HEK293 (cell line): ENCODE measurements around the gene NEU4.

Experiments used
- MYNN ChIP-seq: fragments of 450-650 bp; formaldehyde crosslinking; IDR thresholded peaks from 2 replicates; pipeline ENCODE4 v1.5.1; 2016; ENCODE audit warnings: missing biosample characterization, missing genetic modification characterization, borderline replicate concordance
- MZF1 ChIP-seq: fragments of 450-650 bp; formaldehyde crosslinking; IDR thresholded peaks from 2 replicates; pipeline ENCODE4 v1.5.1; 2017; ENCODE audit warnings: missing biosample characterization, missing genetic modification characterization, borderline replicate concordance
- SP7 ChIP-seq: fragments of 450-650 bp; formaldehyde crosslinking; IDR thresholded peaks from 2 replicates; pipeline ENCODE4 v1.5.1; 2016; ENCODE audit warnings: missing biosample characterization, missing genetic modification characterization
- TCF7L2 ChIP-seq: IDR thresholded peaks from 2 replicates; pipeline ENCODE4 v1.6.1; 2011; ENCODE audit warnings: low read depth, mild to moderate bottlenecking, inconsistent platforms, low read length, moderate library complexity, borderline replicate concordance
- ZBTB20 ChIP-seq: fragments of 450-650 bp; formaldehyde crosslinking; IDR thresholded peaks from 2 replicates; pipeline ENCODE4 v1.5.1; 2016; ENCODE audit warnings: missing biosample characterization, missing genetic modification characterization
- ZEB2 ChIP-seq: fragments of 450-650 bp; formaldehyde crosslinking; IDR thresholded peaks from 2 replicates; pipeline ENCODE4 v1.5.1; 2016; ENCODE audit warnings: missing biosample characterization, missing genetic modification characterization
- ZNF112 ChIP-seq: fragments of 450-650 bp; formaldehyde crosslinking; IDR thresholded peaks from 2 replicates; pipeline ENCODE4 v1.5.0; 2017; ENCODE audit warnings: missing biosample characterization, missing genetic modification characterization
- ZNF214 ChIP-seq: fragments of 450-650 bp; formaldehyde crosslinking; IDR thresholded peaks from 2 replicates; pipeline ENCODE4 v1.5.1; 2017; ENCODE audit warnings: missing biosample characterization, mild to moderate bottlenecking, missing genetic modification characterization, borderline replicate concordance
- ZNF302 ChIP-seq: fragments of 450-650 bp; formaldehyde crosslinking; IDR thresholded peaks from 2 replicates; pipeline ENCODE4 v1.5.1; 2016; ENCODE audit warnings: missing biosample characterization, missing genetic modification characterization, low read depth
- ZNF350 ChIP-seq: fragments of 450-650 bp; formaldehyde crosslinking; IDR thresholded peaks from 2 replicates; pipeline ENCODE4 v1.5.0; 2017; ENCODE audit warnings: missing biosample characterization, mild to moderate bottlenecking, missing genetic modification characterization
- ZNF366 ChIP-seq: fragments of 450-650 bp; formaldehyde crosslinking; conservative IDR thresholded peaks from 2 replicates; pipeline ENCODE4 v1.5.1; 2016; ENCODE audit warnings: missing biosample characterization, missing genetic modification characterization
- ZNF544 ChIP-seq: fragments of 450-650 bp; formaldehyde crosslinking; IDR thresholded peaks from 2 replicates; pipeline ENCODE4 v1.5.0; 2017; ENCODE audit warnings: missing biosample characterization, missing genetic modification characterization
- ZNF555 ChIP-seq: fragments of 450-650 bp; formaldehyde crosslinking; conservative IDR thresholded peaks from 2 replicates; pipeline ENCODE4 v1.5.1; 2017; ENCODE audit warnings: missing biosample characterization, mild to moderate bottlenecking, missing genetic modification characterization, inconsistent platforms
- ZNF707 ChIP-seq: fragments of 450-650 bp; formaldehyde crosslinking; IDR thresholded peaks from 2 replicates; pipeline ENCODE4 v1.5.1; 2016; ENCODE audit warnings: missing biosample characterization, missing genetic modification characterization
- ZNF768 ChIP-seq: fragments of 450-650 bp; formaldehyde crosslinking; IDR thresholded peaks from 2 replicates; pipeline ENCODE4 v1.5.1; 2018; ENCODE audit warnings: missing biosample characterization, mild to moderate bottlenecking, missing genetic modification characterization
- TF ChIP-seq, protein P1 (sequence below): fragments of 450-650 bp; IDR thresholded peaks from 2 replicates; pipeline ENCODE4 v1.5.1; 2018; ENCODE audit warnings: missing biosample characterization, mild to moderate bottlenecking, missing genetic modification characterization
- TF ChIP-seq, protein P2 (sequence below): fragments of 450-650 bp; formaldehyde crosslinking; IDR thresholded peaks from 2 replicates; pipeline ENCODE4; 2016; ENCODE audit warnings: missing biosample characterization, missing genetic modification characterization
- TF ChIP-seq, protein P3 (sequence below): fragments of 450-650 bp; formaldehyde crosslinking; IDR thresholded peaks from 2 replicates; pipeline ENCODE4 v1.5.1; 2016; ENCODE audit warnings: missing biosample characterization, missing genetic modification characterization
- TF ChIP-seq, protein P4 (sequence below): sonication (generic); formaldehyde crosslinking; IDR thresholded peaks from 2 replicates; pipeline ENCODE4 v1.8.1; 2022; ENCODE audit warnings: mild to moderate bottlenecking, moderate library complexity, missing genetic modification reagents
- TF ChIP-seq, protein P5 (sequence below): fragments of 450-650 bp; formaldehyde crosslinking; IDR thresholded peaks from 2 replicates; pipeline ENCODE4 v1.5.1; 2016; ENCODE audit warnings: missing biosample characterization, missing genetic modification characterization, borderline replicate concordance
- TF ChIP-seq, protein P6 (sequence below): fragments of 450-650 bp; formaldehyde crosslinking; IDR thresholded peaks from 2 replicates; pipeline ENCODE4 v1.5.1; 2016; ENCODE audit warnings: missing biosample characterization, missing genetic modification characterization, low read depth
- TF ChIP-seq, protein P7 (sequence below): fragments of 450-650 bp; formaldehyde crosslinking; IDR thresholded peaks from 2 replicates; pipeline ENCODE4 v1.5.1; 2016; ENCODE audit warnings: missing biosample characterization, missing genetic modification characterization, low read depth

NEU4 gene

GRCh38 chr2:241844066-241844728 lies 35.2 kb downstream of the NEU4 start (continued):
- TF ChIP-seq, protein P1, sequence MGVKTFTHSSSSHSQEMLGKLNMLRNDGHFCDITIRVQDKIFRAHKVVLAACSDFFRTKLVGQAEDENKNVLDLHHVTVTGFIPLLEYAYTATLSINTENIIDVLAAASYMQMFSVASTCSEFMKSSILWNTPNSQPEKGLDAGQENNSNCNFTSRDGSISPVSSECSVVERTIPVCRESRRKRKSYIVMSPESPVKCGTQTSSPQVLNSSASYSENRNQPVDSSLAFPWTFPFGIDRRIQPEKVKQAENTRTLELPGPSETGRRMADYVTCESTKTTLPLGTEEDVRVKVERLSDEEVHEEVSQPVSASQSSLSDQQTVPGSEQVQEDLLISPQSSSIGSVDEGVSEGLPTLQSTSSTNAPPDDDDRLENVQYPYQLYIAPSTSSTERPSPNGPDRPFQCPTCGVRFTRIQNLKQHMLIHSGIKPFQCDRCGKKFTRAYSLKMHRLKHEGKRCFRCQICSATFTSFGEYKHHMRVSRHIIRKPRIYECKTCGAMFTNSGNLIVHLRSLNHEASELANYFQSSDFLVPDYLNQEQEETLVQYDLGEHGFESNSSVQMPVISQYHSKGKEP (tag by site-specific recombination), result no peak
- TF ChIP-seq, protein P2, sequence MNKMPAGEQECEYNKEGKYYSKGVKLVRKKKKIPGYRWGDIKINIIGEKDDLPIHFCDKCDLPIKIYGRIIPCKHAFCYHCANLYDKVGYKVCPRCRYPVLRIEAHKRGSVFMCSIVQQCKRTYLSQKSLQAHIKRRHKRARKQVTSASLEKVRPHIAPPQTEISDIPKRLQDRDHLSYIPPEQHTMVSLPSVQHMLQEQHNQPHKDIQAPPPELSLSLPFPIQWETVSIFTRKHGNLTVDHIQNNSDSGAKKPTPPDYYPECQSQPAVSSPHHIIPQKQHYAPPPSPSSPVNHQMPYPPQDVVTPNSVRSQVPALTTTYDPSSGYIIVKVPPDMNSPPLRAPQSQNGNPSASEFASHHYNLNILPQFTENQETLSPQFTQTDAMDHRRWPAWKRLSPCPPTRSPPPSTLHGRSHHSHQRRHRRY (tag by site-specific recombination), result no peak
- TF ChIP-seq ZNF214 (tag by site-specific recombination) (no peak), ZNF112 (tag by site-specific recombination) (no peak), ZNF350 (no peak), SP7 (tag by site-specific recombination) (no peak; the same call in 1 of the 2 replicates), ZNF544 (tag by site-specific recombination) (no peak), TCF7L2 (no peak), ZEB2 (tag by site-specific recombination) (0 out of 2 replicates have a peak, but pooled peaks have one; percentile 24), ZBTB20 (tag by site-specific recombination) (peak; percentile 39; the same call in 1 of the 2 replicates), MYNN (no peak), ZNF366 (no peak), ZNF707 (no peak), ZNF768 (tag by site-specific recombination) (no peak), ZNF302 (tag by site-specific recombination) (no peak), ZNF555 (tag by site-specific recombination) (no peak), MZF1 (tag by site-specific recombination) (no peak)
- TF ChIP-seq, protein P3, sequence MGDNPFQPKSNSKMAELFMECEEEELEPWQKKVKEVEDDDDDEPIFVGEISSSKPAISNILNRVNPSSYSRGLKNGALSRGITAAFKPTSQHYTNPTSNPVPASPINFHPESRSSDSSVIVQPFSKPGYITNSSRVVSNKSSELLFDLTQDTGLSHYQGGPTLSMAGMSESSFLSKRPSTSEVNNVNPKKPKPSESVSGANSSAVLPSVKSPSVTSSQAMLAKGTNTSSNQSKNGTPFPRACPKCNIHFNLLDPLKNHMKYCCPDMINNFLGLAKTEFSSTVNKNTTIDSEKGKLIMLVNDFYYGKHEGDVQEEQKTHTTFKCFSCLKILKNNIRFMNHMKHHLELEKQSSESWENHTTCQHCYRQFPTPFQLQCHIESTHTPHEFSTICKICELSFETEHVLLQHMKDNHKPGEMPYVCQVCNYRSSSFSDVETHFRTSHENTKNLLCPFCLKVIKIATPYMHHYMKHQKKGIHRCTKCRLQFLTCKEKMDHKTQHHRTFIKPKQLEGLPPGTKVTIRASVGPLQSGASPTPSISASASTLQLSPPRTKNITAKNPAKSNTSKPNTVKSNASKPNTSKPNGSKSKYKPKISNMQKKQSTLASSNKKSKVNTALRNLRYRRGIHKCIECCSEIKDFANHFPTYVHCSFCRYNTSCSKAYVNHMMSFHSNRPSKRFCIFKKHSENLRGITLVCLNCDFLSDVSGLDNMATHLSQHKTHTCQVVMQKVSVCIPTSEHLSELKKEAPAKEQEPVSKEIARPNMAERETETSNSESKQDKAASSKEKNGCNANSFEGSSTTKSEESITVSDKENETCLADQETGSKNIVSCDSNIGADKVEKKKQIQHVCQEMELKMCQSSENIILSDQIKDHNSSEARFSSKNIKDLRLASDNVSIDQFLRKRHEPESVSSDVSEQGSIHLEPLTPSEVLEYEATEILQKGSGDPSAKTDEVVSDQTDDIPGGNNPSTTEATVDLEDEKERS (tag by site-specific recombination), result no peak
- TF ChIP-seq, protein P4, sequence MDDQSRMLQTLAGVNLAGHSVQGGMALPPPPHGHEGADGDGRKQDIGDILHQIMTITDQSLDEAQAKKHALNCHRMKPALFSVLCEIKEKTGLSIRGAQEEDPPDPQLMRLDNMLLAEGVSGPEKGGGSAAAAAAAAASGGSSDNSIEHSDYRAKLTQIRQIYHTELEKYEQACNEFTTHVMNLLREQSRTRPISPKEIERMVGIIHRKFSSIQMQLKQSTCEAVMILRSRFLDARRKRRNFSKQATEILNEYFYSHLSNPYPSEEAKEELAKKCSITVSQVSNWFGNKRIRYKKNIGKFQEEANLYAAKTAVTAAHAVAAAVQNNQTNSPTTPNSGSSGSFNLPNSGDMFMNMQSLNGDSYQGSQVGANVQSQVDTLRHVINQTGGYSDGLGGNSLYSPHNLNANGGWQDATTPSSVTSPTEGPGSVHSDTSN (CRISPR knock-in tag), result no peak
- TF ChIP-seq, protein P5, sequence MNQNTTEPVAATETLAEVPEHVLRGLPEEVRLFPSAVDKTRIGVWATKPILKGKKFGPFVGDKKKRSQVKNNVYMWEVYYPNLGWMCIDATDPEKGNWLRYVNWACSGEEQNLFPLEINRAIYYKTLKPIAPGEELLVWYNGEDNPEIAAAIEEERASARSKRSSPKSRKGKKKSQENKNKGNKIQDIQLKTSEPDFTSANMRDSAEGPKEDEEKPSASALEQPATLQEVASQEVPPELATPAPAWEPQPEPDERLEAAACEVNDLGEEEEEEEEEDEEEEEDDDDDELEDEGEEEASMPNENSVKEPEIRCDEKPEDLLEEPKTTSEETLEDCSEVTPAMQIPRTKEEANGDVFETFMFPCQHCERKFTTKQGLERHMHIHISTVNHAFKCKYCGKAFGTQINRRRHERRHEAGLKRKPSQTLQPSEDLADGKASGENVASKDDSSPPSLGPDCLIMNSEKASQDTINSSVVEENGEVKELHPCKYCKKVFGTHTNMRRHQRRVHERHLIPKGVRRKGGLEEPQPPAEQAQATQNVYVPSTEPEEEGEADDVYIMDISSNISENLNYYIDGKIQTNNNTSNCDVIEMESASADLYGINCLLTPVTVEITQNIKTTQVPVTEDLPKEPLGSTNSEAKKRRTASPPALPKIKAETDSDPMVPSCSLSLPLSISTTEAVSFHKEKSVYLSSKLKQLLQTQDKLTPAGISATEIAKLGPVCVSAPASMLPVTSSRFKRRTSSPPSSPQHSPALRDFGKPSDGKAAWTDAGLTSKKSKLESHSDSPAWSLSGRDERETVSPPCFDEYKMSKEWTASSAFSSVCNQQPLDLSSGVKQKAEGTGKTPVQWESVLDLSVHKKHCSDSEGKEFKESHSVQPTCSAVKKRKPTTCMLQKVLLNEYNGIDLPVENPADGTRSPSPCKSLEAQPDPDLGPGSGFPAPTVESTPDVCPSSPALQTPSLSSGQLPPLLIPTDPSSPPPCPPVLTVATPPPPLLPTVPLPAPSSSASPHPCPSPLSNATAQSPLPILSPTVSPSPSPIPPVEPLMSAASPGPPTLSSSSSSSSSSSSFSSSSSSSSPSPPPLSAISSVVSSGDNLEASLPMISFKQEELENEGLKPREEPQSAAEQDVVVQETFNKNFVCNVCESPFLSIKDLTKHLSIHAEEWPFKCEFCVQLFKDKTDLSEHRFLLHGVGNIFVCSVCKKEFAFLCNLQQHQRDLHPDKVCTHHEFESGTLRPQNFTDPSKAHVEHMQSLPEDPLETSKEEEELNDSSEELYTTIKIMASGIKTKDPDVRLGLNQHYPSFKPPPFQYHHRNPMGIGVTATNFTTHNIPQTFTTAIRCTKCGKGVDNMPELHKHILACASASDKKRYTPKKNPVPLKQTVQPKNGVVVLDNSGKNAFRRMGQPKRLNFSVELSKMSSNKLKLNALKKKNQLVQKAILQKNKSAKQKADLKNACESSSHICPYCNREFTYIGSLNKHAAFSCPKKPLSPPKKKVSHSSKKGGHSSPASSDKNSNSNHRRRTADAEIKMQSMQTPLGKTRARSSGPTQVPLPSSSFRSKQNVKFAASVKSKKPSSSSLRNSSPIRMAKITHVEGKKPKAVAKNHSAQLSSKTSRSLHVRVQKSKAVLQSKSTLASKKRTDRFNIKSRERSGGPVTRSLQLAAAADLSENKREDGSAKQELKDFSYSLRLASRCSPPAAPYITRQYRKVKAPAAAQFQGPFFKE, result no peak
- TF ChIP-seq, protein P6, sequence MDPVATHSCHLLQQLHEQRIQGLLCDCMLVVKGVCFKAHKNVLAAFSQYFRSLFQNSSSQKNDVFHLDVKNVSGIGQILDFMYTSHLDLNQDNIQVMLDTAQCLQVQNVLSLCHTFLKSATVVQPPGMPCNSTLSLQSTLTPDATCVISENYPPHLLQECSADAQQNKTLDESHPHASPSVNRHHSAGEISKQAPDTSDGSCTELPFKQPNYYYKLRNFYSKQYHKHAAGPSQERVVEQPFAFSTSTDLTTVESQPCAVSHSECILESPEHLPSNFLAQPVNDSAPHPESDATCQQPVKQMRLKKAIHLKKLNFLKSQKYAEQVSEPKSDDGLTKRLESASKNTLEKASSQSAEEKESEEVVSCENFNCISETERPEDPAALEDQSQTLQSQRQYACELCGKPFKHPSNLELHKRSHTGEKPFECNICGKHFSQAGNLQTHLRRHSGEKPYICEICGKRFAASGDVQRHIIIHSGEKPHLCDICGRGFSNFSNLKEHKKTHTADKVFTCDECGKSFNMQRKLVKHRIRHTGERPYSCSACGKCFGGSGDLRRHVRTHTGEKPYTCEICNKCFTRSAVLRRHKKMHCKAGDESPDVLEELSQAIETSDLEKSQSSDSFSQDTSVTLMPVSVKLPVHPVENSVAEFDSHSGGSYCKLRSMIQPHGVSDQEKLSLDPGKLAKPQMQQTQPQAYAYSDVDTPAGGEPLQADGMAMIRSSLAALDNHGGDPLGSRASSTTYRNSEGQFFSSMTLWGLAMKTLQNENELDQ, result no peak
- TF ChIP-seq, protein P7, sequence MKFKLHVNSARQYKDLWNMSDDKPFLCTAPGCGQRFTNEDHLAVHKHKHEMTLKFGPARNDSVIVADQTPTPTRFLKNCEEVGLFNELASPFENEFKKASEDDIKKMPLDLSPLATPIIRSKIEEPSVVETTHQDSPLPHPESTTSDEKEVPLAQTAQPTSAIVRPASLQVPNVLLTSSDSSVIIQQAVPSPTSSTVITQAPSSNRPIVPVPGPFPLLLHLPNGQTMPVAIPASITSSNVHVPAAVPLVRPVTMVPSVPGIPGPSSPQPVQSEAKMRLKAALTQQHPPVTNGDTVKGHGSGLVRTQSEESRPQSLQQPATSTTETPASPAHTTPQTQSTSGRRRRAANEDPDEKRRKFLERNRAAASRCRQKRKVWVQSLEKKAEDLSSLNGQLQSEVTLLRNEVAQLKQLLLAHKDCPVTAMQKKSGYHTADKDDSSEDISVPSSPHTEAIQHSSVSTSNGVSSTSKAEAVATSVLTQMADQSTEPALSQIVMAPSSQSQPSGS (tag by site-specific recombination), result no peak
